Measurements from ENCODE around the gene MYO15A. TPM values are rescaled to one million over a fixed set of nuclear protein-coding genes. Genes with fewer than 3 reads are reported as not detected.

MYO15A gene
- total RNA-seq, 2 experiments from 2014 or later: 0.98 to 1.4 TPM

DNA sequence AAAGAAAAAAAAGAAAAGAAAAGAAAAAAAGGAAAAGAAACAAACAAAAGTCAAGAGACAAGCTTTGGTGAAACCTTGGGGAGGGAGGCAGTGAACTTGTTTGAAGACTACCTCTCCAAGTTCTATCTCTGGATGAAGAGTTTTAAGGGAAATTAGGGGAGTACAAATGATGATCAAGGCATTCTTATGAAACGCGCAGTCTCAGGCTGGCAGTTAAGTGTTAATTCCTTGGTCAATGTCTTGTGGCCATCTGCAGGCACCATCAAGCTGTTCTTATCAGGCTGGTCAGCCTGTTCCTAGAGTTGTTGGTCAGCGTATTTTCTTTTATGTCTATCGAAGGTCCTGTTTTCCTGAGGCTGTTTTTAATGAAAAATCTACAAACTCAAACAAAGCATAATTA lies 29.0 kb upstream of the MYO15A start:
- Histone ChIP-seq H3K27ac (ENCODE audit: low read depth, low read length, poor library complexity, severe bottlenecking) (no peak overlapping the region), H3K4me2 (ENCODE audit: low read length) (no peak overlapping the region), H3K36me3 (ENCODE audit: insufficient read depth, low read length) (no peaks in the 10 kb centered on the region), H3K4me1 (ENCODE audit: insufficient read depth, low read length, poor library complexity, severe bottlenecking) (no peaks in the 10 kb centered on the region), H3K79me2 (ENCODE audit: insufficient read depth, low read depth, low read length) (no peaks in the 10 kb centered on the region), H4K20me1 (ENCODE audit: insufficient read depth, low read length) (no peaks in the 10 kb centered on the region), H3K9me2 (ENCODE audit: insufficient read depth, low read length) (no peaks in the 10 kb centered on the region), H2AFZ (ENCODE audit: low read length) (no peak overlapping the region), H3K4me3 (ENCODE audit: low read depth, low read length, poor library complexity, severe bottlenecking) (no peak overlapping the region), H3K9me3 (ENCODE audit: low read length) (no peaks in the 10 kb centered on the region)
- POLR2A ChIA-PET: interaction anchor here (1.1 kb wide), 1 partner anchor 23 kb away, joined by 3 read pairs; no protein-coding TSS in a partner anchor
- TF ChIP-seq CTCF (conservative IDR thresholded peaks at IDR 0.05; ENCODE audit: low read length): no peak
- TF ChIP-seq EZH2phosphoT487 (IDR thresholded peaks at IDR 0.05; ENCODE audit: borderline replicate concordance, low read depth, low read length): no peak
- CTCF ChIA-PET (ENCODE audit: unreplicated experiment): no interaction called here
- intact Hi-C loops (cut with micrococcal nuclease; ENCODE audit: unreplicated experiment): no loop called here
- DNase-seq (ENCODE audit: low spot score): no peak
- no TSS peak for BruUV-seq (replicated peaks)

DNA sequence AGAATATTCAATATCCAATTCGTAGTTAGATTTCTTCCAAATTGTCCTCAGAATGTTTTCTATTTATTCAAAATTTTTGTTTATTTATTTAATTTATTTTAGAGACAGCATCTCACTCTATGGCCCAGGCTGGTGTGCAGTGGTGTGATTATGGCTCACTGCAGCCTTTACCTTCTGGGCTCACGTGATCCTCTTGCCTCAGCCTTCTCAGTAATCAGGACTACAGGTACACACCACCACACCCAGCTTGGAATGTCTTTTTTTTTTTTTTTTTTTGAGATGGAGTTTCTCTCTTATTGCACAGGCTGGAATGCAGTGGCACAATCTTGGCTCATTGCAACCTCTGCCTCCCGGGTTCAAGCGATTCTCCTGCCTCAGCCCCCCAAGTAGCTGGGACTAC lies 24.3 kb upstream of the MYO15A start:
- no peak overlapping the region for H2AFZ ChIP-seq (ENCODE audit: low read length)
- no peaks in the 10 kb centered on the region for H4K20me1 ChIP-seq (ENCODE audit: insufficient read depth, low read length)
- H3K27ac ChIP-seq (ENCODE audit: low read depth, low read length, poor library complexity, severe bottlenecking): no peak overlapping the region
- H3K9me2 ChIP-seq (ENCODE audit: insufficient read depth, low read length): no peaks in the 10 kb centered on the region
- no peaks in the 10 kb centered on the region for H3K36me3 ChIP-seq (ENCODE audit: insufficient read depth, low read length)
- BruUV-seq (replicated peaks): no TSS peak
- TF ChIP-seq EZH2phosphoT487 (IDR thresholded peaks at IDR 0.05; ENCODE audit: borderline replicate concordance, low read depth, low read length) (no peak), CTCF (conservative IDR thresholded peaks at IDR 0.05; ENCODE audit: low read length) (no peak)
- DNase-seq (ENCODE audit: low spot score): no peak
- no peak overlapping the region for H3K4me3 ChIP-seq (ENCODE audit: low read depth, low read length, poor library complexity, severe bottlenecking)
- H3K79me2 ChIP-seq (ENCODE audit: insufficient read depth, low read depth, low read length): peaks cover 15% of the 10 kb centered on the region
- H3K4me1 ChIP-seq (ENCODE audit: insufficient read depth, low read length, poor library complexity, severe bottlenecking): peaks cover 13% of the 10 kb centered on the region
- no peak overlapping the region for H3K4me2 ChIP-seq (ENCODE audit: low read length)
- intact Hi-C loops (cut with micrococcal nuclease; ENCODE audit: unreplicated experiment): no loop called here
- H3K9me3 ChIP-seq (ENCODE audit: low read length): no peaks in the 10 kb centered on the region
- CTCF ChIA-PET (ENCODE audit: unreplicated experiment): no interaction called here
- POLR2A ChIA-PET: no interaction called here

GRCh38 chr17:18087610-18088491 lies 20.7 kb upstream of the MYO15A start, which contains the start of gene DRG2:
Gene DRG2 (plus strand): TSS chr17:18087948. CDS start chr17:18088024, 76 bp downstream.
- no peaks in the 10 kb centered on the region for H4K20me1 ChIP-seq (ENCODE audit: insufficient read depth, low read length)
- TF ChIP-seq EZH2phosphoT487 (IDR thresholded peaks at IDR 0.05; ENCODE audit: borderline replicate concordance, low read depth, low read length): no peak
- TF ChIP-seq CTCF (conservative IDR thresholded peaks at IDR 0.05; ENCODE audit: low read length): no peak
- intact Hi-C loops (cut with micrococcal nuclease; ENCODE audit: unreplicated experiment): no loop called here
- BruUV-seq (replicated peaks): TSS peak; percentile 65
- H3K9me2 ChIP-seq (ENCODE audit: insufficient read depth, low read length): no peaks in the 10 kb centered on the region
- H3K36me3 ChIP-seq (ENCODE audit: insufficient read depth, low read length): peaks cover 18% of the 10 kb centered on the region; the same call in 1 of the 2 replicates
- ChIA-PET POLR2A (interaction anchor here (0.9 kb wide), 1 partner anchor 18 kb away, joined by 4 read pairs; no protein-coding TSS in a partner anchor), CTCF (ENCODE audit: unreplicated experiment) (no interaction called here)
- peak within 1 kb of the TSS; percentile 93 for H3K4me2 ChIP-seq (ENCODE audit: low read length)
- peak within 1 kb of the TSS; percentile 100 for H2AFZ ChIP-seq (ENCODE audit: low read length)
- peaks cover 13% of the 10 kb centered on the region for H3K4me1 ChIP-seq (ENCODE audit: insufficient read depth, low read length, poor library complexity, severe bottlenecking)
- peak; percentile 91 for DNase-seq (ENCODE audit: low spot score)
- H3K27ac ChIP-seq (ENCODE audit: low read depth, low read length, poor library complexity, severe bottlenecking): peak within 1 kb of the TSS; percentile 26
- H3K4me3 ChIP-seq (ENCODE audit: low read depth, low read length, poor library complexity, severe bottlenecking): peak within 1 kb of the TSS; percentile 88
- H3K79me2 ChIP-seq (ENCODE audit: insufficient read depth, low read depth, low read length): peaks cover 23% of the 10 kb centered on the region
- H3K9me3 ChIP-seq (ENCODE audit: low read length): no peaks in the 10 kb centered on the region
